HTR-8/SVneo (cell line): ENCODE measurements around the gene CAPN11.

Experiments
- DNase-seq: peaks from one replicate; pipeline ENCODE4 v3.0.0; 2011; ENCODE audit warnings: low spot score, mixed read lengths; ENCODE audit not compliant: insufficient read length
- FAIRE-seq: peaks from 2 replicates; lab custom pipeline; 2011; peaks lifted over from hg19 to GRCh38; lab: Jason Lieb, UNC

Gene CAPN11

GRCh38 chr6:44158770-44159228 lies at the start of gene CAPN11:
Gene CAPN11 (plus strand): TSS chr6:44158820. CDS start chr6:44158849, 29 bp downstream.
- no peak for DNase-seq
- FAIRE-seq, result no peak

DNA sequence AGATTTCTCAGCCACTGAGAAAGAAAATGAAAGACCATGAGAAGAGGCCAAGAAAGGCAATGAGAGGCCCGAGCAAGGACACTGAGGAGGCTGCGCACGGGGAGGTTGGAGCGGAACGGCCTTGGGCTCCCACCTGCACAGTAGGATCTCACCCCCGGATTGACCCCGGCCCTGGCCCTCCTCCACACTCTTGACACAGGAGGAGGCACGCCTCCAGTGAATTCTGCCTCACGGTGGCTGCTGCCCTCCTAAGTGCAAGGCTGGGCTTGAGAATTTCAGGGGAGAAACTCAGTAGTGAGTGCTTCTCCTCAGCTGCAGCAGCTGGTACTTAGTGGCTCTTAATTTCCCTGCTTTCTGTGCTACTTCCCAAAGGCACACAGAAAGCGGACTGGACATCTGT lies 49.4 kb upstream of the CAPN11 start:
- FAIRE-seq, result no peak
- no peak for DNase-seq

- DNase-seq (no peak), FAIRE-seq (no peak)
These were observed 48.5 kb upstream of the CAPN11 start for GRCh38 chr6:44110005-44110676.

GRCh38 chr6:44110966-44111365 lies 47.7 kb upstream of the CAPN11 start:
- DNase-seq, result no peak
- FAIRE-seq, result no peak

DNA sequence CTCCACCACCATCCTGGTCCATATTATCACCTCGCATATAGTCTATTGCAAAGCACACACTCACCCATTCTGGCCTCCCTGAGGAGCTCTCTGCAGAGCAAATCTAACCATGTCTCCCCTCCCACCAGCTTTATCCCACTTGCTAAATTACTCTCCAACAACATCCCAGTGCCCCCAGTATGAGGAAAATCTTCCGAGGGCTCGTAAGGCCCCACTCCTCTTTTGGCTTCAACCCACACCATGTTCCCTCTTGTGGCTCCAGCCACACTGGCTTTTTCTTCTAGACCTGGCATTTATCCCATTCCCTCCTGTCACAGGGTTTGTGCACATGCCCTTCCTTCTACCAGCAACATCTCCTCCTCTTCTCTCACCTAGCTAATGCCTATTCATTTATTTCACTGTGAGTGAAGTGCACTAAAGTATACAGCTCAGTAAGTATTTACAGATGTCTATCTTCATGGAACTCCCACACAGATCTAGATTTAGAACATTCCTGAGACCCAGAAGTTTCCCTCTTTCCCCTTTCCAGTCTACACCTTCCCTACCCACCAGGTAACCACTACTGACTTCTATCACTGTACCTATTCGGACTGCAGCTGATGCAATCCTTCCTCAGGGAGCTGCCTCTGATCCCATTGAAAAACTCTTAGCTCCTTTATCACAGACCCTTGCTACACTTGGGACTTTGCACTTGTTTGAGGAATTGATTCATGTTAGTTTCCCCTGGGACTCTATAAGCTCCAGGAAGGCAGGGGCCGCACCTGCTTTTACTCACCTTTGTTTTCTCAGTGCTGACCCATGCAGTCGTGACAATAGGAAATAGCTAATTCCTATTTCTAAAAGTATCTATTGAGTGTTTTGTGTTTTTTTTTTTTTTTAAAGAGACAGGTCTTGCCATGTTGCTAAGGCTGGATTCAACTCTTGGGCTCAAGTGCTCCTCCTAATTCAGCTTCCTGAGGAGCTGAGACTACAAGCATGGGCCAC lies 46.9 kb upstream of the CAPN11 start:
- FAIRE-seq (no peak), DNase-seq (no peak)

- FAIRE-seq (no peak), DNase-seq (no peak)
These were observed 45.2 kb upstream of the CAPN11 start for GRCh38 chr6:44113414-44113813.

DNA sequence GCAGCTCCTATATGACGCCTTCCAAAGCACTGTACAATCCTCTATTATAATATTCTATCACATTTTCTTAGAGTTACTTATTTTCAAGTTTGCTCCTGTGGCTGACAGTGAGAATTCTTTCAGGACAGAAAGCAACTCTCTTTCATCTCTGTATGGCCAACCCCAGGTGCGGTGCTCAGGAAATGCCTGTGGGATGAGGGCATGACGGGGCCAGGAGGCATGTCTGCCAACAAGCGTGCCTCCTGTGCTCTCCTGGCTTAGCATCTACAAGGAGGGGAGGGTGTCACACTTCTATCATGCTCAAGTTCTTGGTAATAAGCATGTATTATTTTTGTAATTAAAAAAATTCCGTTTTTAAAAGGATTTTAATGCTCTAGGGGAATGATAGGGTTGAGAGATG lies 42.8 kb upstream of the CAPN11 start:
- no peak for FAIRE-seq
- no peak for DNase-seq

- peak; percentile 36 for FAIRE-seq
- DNase-seq, result peak; percentile 43
These were observed 41.8 kb upstream of the CAPN11 start for GRCh38 chr6:44116641-44117382.

DNA sequence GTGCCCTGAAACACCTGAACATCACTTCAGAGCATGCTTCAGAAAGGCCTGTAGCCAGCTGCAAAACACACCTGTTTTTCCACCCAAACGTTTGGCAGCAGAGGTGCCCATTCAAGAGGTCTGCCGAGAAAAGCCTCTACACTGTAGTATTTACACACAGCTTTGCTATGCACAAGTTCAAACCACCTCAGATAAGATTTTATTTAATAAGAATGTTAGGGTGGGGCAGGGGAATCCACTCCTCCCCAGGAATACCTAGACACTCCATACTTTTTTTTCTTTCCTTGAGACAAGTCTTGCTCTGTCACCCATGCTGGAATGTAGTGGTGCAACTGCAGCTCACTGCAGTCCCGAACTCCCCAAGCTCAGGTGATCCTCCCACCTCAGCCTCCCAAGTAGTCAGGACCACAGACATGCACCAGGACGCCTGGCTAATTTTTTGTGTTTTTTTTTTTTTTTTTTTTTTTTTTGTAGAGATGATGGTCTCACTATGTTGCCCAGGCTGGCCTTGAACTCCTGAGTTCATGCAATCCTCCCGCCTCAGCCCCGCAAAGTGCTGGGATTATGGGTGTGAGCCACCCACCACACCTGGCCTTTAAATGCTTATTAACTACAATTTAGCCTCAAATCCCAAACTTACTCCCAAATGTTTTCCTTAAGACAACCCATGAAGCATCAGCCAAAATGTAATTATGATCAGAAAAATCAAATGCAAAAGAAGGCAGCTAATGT lies 41.1 kb upstream of the CAPN11 start:
- FAIRE-seq, result no peak
- DNase-seq, result no peak

GRCh38 chr6:44119704-44120262 lies 38.8 kb upstream of the CAPN11 start:
- no peak for DNase-seq
- FAIRE-seq, result no peak

DNA sequence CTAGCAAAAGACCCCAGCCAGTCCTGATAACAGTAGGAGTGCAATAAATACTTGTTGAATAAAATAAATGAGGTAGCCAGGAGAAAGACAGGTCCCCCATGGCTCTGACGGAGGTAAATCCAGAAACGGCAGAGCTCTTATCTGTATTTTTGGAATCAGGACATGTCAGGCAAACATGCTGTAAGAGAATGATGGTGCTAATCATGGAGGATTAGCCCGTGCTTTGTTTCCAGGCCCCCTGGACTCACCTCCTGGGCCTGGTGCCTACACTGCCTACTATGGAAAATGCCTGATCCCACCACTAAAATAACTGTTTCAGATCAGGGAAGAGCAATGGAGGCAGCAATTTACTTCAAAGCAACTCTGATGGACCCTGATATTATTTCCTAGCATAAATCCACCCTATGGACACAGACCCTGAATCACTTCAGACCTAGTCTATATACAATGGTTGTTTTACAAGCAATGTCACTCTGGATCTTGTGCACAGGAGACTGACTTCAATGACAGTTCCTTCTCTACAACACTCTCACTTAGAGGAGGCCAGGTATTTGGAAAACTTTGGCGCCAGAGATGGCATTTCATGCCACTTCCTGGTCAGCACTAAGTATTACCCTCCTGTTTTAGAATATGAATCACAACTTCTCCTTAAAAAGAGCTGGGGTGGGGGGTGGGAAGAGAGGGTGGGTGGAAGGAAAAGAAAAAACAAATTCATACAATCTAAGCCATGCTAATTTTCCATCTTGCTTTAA lies 37.8 kb upstream of the CAPN11 start:
- no peak for DNase-seq
- no peak for FAIRE-seq

- FAIRE-seq (no peak), DNase-seq (no peak)
These were observed 35.8 kb upstream of the CAPN11 start for GRCh38 chr6:44122801-44123200.

DNA sequence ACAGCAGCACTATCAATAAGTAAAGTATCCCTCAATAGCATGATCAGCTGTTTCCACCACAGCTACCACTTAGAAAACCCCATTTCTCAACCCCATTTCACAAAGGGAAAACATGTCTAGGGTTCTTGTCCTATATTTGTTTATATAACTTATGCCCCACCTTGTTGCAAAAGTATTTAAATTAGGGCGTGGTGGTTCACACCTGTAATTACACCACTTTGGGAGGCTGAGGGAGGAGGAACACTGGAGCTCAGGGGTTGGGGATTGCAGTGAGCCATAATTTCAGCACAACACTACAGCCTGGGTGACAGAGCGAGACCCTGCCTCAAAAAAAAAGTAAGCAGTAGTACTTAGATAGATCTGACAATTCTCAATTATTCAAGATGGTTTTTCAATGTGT lies 35.1 kb upstream of the CAPN11 start:
- DNase-seq (no peak), FAIRE-seq (no peak)

- FAIRE-seq, result no peak
- DNase-seq, result peak; percentile 86
These were observed 32.1 kb upstream of the CAPN11 start for GRCh38 chr6:44126320-44127149.

DNA sequence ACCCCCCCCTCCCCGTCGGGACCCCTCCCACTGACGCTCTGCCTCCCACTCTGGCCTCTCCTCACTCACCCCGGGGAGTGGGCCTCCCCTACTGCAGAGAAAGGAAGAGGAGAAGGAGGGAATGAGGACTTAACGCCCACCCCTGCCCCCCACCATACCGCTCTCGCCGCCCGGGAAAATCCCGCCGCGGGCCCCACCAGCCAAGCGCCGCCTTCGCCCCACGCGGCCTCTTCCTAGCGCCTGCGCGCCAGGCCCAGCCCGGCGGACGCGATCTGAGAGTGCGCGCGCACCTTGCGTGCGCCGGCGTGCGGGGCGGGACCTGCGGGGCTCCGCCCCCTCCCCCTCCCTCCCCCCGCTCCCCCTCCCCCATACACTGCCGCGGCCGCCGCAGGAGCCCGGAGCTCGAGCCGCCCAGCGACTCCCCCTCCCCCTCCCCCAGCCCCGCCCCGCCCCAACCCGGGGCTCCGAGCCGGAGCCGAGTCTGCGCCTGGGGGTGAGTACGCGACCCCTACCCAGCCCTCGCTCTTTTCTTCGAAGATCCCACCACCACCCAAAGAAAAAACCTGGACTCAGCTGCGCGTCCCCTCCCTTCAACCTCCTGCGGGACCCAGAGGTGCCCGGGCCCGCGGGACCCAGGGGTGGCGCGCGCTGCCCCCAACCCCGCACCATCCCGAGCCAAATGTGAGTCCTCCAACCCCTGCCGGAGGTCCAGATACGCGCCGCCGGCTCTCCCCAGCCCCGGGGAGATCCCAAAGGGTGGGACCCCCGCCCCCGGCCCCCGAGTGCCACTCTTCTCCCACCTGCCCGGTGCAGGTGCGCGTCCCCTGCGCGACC lies 31.2 kb upstream of the CAPN11 start, which contains the start of the genes MRPL14 and TMEM63B:
TSS of gene MRPL14 (minus strand) at position 267 of the 834 bp plus-strand sequence. CDS start 10,841 bp downstream, outside the sequence.
TSS of gene TMEM63B (plus strand) at position 369 of the 834 bp plus-strand sequence. CDS start 7,031 bp downstream, outside the sequence.
- peak; percentile 98 for DNase-seq
- FAIRE-seq, result peak; percentile 4

DNA sequence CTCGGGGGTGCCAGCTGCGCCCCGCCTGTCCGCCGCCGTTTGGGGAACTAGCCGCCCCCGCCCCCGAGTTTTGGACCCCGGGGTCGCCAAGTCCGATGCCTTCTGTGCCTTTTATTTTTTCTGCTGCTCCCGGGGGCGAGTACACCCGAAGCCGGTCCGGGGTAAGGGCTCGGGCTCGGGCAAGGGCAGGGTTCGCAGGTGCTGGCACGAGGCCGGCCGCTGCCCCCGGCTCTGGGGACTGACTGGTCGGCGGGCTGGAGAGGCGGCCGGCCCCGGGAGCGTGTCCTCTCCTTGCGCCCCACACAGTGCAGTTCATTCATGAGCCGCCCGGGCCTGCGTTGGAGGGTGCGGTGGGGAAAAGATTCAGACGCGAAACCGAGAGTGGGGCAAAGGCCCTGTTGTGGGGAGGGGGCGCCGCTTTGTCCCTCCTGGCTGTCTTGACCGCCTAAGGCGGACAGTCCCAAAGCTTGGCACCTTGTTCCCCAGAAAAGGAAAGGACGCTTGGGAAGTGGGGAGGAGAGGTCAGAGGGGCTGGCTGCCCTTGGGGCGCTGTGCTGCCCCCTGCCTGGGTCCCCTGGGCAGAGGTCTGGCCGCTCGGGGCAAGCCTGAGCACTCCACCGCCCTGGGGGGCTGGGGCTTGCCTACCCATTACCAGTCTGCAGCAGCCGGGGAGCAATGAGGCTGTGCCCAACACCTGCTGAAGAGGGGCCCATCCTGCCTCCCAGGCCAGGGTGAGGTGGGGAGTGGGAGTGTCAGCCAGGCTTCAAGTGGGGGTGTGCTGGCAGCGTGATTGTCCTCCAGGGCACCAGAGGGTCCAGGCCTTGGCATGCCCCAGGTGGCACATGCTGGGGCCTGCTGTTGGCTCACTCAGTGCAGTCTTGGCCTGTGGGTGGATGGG lies 30.4 kb upstream of the CAPN11 start:
- DNase-seq (no peak), FAIRE-seq (no peak)
